GM18519 (cell line): ENCODE results near the gene KLK3.

Source experiments
- ATAC-seq: cut with Tn5 transposase; IDR thresholded peaks from one replicate; pipeline ENCODE4 v1.9.1; 2021; ENCODE audit warnings: mild to moderate bottlenecking, moderate library complexity; ENCODE audit not compliant: unreplicated experiment, low FRiP score

The KLK3 gene

DNA sequence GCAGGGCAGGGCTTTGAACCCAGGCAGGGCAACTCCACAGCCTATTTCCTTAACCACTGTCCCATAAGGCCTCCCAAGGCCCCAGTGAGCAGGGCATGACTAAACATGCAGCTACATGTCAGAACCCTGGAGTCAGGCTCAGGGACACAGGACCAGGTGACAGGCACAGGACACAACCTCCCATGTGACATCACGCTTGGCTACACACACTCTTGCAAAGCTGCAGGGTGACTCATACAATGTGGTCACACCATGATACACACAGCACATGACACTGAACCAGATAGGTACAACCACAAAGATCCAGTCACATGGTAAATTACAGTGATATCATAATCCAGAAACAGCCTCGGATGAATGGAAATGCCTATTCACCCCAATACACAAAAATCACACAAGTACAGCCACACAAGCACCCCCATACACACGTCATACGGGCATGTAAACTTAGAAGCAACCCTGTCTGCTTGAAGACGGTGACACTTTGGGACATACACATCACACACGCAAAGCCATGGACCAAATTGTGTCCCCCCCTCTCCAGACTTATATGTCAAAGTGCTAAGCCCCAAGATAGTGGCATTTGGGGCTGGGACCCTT is 42.0 kb downstream of the KLK3 start:
- peak; percentile 78 for ATAC-seq

- ATAC-seq, result peak; percentile 15
Measured at GRCh38 chr19:50897191-50897607, 42.5 kb downstream of the KLK3 start.

DNA sequence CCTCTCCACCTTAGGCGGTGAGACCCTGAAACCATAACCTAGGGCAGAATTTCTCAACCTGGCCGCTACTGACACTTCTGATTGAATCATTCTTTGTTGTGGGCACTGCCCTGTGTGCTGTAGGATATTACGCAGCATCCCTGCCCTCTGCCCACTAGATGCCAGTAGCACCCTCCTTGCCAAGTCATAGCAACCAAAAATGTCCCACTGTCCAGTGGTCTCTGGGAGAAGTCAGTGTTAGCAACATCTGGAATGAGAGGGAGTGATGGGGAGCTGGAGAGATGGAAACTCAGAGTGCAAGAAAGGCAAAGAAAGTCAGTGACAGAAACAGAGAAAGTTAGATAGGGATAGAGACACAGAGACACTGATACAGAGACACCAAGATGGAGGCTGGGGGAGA is 42.9 kb downstream of the KLK3 start:
- ATAC-seq, result no peak

GRCh38 chr19:50898018-50898417 is 43.3 kb downstream of the KLK3 start:
- ATAC-seq, result no peak

- ATAC-seq, result no peak
Measured at GRCh38 chr19:50899569-50899968, 44.9 kb downstream of the KLK3 start.

DNA sequence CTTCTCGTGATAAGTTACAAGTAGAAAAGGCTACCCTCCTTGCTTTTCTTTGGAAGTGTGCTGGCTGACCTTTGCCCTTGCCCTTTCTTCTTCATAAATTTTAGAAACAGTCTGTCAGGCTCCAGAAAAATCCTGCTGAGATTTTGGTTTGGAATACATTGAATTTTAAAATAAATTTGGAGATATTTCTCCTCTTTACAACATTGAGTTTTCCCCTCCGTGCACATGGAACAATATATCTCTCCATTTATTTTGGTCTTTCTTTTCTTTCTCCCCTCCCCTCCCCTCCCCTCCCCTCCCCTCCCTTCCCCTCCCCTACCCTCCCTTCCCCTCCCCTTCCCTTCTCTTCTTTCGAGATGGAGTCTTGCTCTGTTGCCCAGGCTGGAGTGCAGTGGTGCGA is 47.9 kb downstream of the KLK3 start:
- no peak for ATAC-seq

DNA sequence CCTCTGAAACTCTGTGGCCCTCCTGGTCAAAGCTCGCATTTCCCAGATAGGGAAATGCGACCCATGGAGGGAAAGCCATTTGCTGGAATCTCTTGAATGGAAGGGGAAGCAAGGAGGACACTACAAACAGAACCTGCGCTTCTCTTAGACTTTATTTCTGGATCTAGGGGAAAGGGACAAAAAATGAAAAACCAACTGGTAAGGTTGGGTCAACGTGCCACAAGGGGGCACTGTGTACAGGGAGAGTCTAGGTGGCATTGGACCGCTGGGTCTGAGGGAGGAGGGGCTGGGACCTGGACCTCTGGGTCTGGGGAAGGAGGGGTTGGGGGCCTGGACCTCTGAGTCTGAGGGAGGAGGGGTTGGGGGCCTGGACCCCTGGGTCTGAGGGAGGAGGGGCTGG is 51.5 kb downstream of the KLK3 start:
- no peak for ATAC-seq

- ATAC-seq, result no peak
Measured at GRCh38 chr19:50908336-50908735, 53.6 kb downstream of the KLK3 start.

GRCh38 chr19:50909240-50910070 is 54.7 kb downstream of the KLK3 start:
- ATAC-seq, result peak; percentile 53
